Astrocyte of the cerebellum (primary cell): ENCODE results near the gene ZIC5.
A peak's percentile ranks its signal among the peaks of the same experiment; 100 is the strongest.

Source experiments
- DNase-seq: peaks from one replicate; pipeline ENCODE4 v3.0.0-alpha.2; 2011; ENCODE audit warnings: low read depth
- H3K4me3 ChIP-seq: 2 replicates; pipeline ENCODE4 v1.5.1; 2011; ENCODE audit warnings: mild to moderate bottlenecking, low read depth, low read length, moderate library complexity
- in situ Hi-C: cut with HindIII; loops from 2 replicates; pipeline ENCODE4 v1.10.0; 2017; ENCODE audit warnings: low sequenced_read_pairs
- TF ChIP-seq, protein P1 (sequence below): IDR thresholded peaks from 2 replicates; pipeline ENCODE4 v1.5.1; 2012; ENCODE audit warnings: low read length, low read depth, moderate library complexity, mild to moderate bottlenecking; ENCODE audit errors: missing control alignments

Gene ZIC5

GRCh38 chr13:99961636-99962035 is 9.9 kb downstream of the ZIC5 start:
- in situ Hi-C loops: no loop called here
- H3K4me3 ChIP-seq: no peak overlapping the region
- TF ChIP-seq, protein P1, sequence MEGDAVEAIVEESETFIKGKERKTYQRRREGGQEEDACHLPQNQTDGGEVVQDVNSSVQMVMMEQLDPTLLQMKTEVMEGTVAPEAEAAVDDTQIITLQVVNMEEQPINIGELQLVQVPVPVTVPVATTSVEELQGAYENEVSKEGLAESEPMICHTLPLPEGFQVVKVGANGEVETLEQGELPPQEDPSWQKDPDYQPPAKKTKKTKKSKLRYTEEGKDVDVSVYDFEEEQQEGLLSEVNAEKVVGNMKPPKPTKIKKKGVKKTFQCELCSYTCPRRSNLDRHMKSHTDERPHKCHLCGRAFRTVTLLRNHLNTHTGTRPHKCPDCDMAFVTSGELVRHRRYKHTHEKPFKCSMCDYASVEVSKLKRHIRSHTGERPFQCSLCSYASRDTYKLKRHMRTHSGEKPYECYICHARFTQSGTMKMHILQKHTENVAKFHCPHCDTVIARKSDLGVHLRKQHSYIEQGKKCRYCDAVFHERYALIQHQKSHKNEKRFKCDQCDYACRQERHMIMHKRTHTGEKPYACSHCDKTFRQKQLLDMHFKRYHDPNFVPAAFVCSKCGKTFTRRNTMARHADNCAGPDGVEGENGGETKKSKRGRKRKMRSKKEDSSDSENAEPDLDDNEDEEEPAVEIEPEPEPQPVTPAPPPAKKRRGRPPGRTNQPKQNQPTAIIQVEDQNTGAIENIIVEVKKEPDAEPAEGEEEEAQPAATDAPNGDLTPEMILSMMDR: no peak
- peak; percentile 75 for DNase-seq

DNA sequence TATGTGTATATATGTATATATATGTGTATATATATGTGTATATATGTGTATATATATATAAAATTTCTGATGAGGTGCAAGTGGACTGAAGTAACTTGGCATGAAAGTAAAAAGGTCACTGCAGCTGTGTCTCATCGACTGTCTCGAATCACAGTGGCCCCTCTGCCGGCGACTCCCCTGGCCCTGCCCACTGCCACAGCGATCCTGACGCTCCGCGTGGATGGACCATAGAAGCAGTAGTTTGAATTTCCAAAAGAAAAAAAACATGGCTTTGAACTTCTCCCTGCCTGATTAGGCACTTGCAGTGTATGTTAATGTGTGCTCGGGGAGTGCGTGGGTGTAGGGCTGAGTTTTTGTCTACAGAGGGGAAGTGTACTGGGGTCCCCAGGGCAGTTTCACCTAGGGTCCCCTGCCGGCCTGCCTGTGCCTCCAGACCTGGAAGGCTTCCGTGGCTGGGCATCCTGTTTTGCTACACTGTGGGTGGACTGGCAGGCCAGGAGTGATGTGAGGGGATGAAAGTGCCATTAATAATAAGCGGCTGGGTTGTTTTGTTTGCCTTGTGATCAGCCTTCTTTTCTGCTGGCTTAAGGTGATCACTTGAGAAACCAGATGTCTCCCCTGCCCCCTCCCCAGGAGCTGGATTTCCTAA is 10.8 kb downstream of the ZIC5 start:
- in situ Hi-C loops: no loop called here
- TF ChIP-seq, protein P1: no peak
- no peak for DNase-seq
- H3K4me3 ChIP-seq: no peak overlapping the region

DNA sequence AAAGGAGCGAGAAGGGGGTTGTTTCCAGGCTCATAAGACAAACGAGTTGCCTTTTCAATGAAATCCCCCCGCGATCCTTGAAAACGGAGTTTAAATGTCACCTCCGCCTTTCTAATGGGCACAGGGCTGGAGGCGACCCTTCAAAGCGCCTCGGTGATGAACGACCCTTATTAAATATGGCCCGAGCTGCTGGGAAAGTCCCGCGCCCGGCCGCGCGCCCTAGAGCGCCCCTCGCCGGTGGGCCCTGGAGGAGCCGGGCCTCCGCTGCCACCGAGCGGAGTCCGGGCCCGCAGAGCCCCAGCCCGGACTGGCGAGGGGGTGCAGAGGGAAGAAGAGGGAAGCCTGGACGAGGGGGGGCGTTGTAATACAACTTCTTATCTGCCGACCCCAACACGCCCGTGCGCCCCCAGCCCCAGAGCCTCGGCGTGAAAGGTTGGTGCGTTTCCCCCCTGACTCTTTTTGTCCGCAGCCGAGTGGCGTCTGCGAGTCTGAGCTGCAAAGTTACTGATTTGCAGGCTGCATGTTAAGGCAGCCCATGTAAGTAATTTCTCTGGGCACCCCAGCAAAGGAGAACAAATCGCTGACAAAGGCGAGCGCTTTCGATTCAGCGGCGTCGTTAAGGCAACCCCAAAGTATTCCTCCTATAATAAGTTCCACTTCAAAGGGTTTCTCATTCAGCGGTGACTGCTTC is 11.9 kb downstream of the ZIC5 start:
- TF ChIP-seq, protein P1: peak; percentile 57
- peak overlapping the region; percentile 39 for H3K4me3 ChIP-seq
- DNase-seq: no peak
- in situ Hi-C loops: no loop called here

DNA sequence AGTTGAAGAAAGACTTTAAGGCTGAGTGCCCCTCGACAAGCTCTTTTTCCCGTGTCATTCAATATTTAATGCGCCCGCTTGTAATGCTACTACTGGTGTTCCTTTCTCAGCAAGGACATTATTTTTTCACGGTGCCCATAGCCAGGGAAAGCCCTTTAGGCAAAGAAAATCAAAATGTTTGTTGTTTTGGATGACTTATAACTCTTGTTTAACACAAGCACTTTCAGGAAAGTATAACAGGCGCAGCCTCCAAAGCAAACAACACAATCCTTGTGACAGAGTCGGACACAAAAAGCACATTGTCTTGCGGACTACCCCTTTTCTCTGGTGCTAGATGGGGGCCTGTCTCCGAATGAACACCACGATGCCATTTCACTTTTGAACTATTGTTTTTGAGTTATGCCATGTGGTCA is 12.4 kb downstream of the ZIC5 start:
- DNase-seq: no peak
- in situ Hi-C loops: no loop called here
- peak overlapping the region; percentile 39 for H3K4me3 ChIP-seq
- TF ChIP-seq, protein P1: no peak

GRCh38 chr13:99958406-99959126 is 13.0 kb downstream of the ZIC5 start:
- no peak for DNase-seq

More at GRCh38 chr13:99958406-99959126, 13.0 kb downstream of the ZIC5 start:
- in situ Hi-C loops: no loop called here
- TF ChIP-seq, protein P1: no peak
- no peak overlapping the region for H3K4me3 ChIP-seq
